ENCODE data around the gene CCK.
A peak's percentile ranks its signal among the peaks of the same experiment; 100 is the strongest.

- peak in 2 of 4 experiments; percentile 34 to 52 for TF ChIP-seq CTCF (IDR thresholded peaks at IDR 0.05)
- no peak for TF ChIP-seq POLR2A (IDR thresholded peaks at IDR 0.05)
These were observed 18.4 kb downstream of the CCK start for GRCh38 chr3:42247576-42248027.
